Karpas-422 (cell line): Measurements from ENCODE around the gene ASPHD1. TPM values are rescaled to one million over a fixed set of nuclear protein-coding genes. Genes with fewer than 3 reads are reported as not detected.

Source experiments
- DNase-seq: peaks from one replicate; pipeline ENCODE4 v3.0.0-alpha.2; 2015
- H2AFZ ChIP-seq: fragments of 200-600 bp; sonication (generic); 2 replicates; pipeline ENCODE4 v1.6.1; 2014; ENCODE audit warnings: antibody characterized with exemption, low read length, mixed read lengths
- H3K27ac ChIP-seq: fragments of 200-600 bp; sonication (generic); 2 replicates; pipeline ENCODE4 v1.5.1; 2014; ENCODE audit warnings: mild to moderate bottlenecking, low read length, moderate library complexity
- H3K27me3 ChIP-seq: fragments of 200-600 bp; sonication (generic); 2 replicates; pipeline ENCODE4 v1.6.1; 2014; ENCODE audit warnings: low read length, mixed read lengths
- H3K36me3 ChIP-seq: fragments of 200-600 bp; sonication (generic); 2 replicates; pipeline ENCODE4 v1.6.1; 2014; ENCODE audit warnings: low read length, mixed read lengths; ENCODE audit not compliant: insufficient read depth
- H3K4me1 ChIP-seq: fragments of 200-600 bp; sonication (generic); 2 replicates; pipeline ENCODE4 v1.6.1; 2014; ENCODE audit warnings: mild to moderate bottlenecking, low read length, mixed read lengths
- H3K4me2 ChIP-seq: fragments of 200-600 bp; sonication (generic); 2 replicates; pipeline ENCODE4 v1.6.1; 2014; ENCODE audit warnings: low read length, low read depth, mild to moderate bottlenecking; ENCODE audit not compliant: poor library complexity, severe bottlenecking
- H3K4me3 ChIP-seq: fragments of 200-600 bp; sonication (generic); 2 replicates; pipeline ENCODE4 v1.5.1; 2014; ENCODE audit warnings: mild to moderate bottlenecking, antibody characterized with exemption, low read length, mixed read lengths
- H3K79me2 ChIP-seq: fragments of 200-600 bp; sonication (generic); 2 replicates; pipeline ENCODE4 v1.6.1; 2014; ENCODE audit warnings: mild to moderate bottlenecking, low read length, mixed read lengths
- H3K9ac ChIP-seq: fragments of 200-600 bp; sonication (generic); 2 replicates; pipeline ENCODE4 v1.6.0; 2014; ENCODE audit warnings: low read length
- H3K9me2 ChIP-seq: fragments of 200-600 bp; sonication (generic), shearing (Covaris generic); replicated peaks from 2 replicates; pipeline ENCODE4 v1.6.0; 2014; ENCODE audit warnings: mild to moderate bottlenecking, low read length, moderate library complexity; ENCODE audit not compliant: insufficient read depth
- H3K9me3 ChIP-seq: fragments of 300-700, 200-600 bp; sonication (generic); 2 replicates; pipeline ENCODE4 v1.6.1; 2014; ENCODE audit warnings: low read length, mixed read lengths
- H4K20me1 ChIP-seq: fragments of 200-600 bp; sonication (generic); 2 replicates; pipeline ENCODE4 v1.6.1; 2014; ENCODE audit warnings: mild to moderate bottlenecking, antibody characterized with exemption, low read length, low read depth; ENCODE audit not compliant: insufficient read depth
- total RNA-seq: library from RNA; depleted of rRNA; stranded (reverse); fragments of >200 nt; shearing (Covaris generic); gene quantifications from 2 replicates; pipeline ENCODE4 v1.2.3, GENCODE V29; 2014; ENCODE audit warnings: low replicate concordance; rRNA removed

ASPHD1 gene
- total RNA-seq, 1 experiment from 2014 or later, result 0.19 TPM

- Histone ChIP-seq H3K9me3 (no peaks in the 10 kb centered on the region; the same call in 1 of the 2 replicates), H2AFZ (no peak overlapping the region), H3K79me2 (no peaks in the 10 kb centered on the region), H3K27ac (no peak overlapping the region), H3K4me3 (no peak overlapping the region), H3K9ac (no peak overlapping the region), H3K27me3 (no peaks in the 10 kb centered on the region), H3K36me3 (no peaks in the 10 kb centered on the region), H3K4me1 (peaks cover 6% of the 10 kb centered on the region), H3K4me2 (no peak overlapping the region), H3K9me2 (no peaks in the 10 kb centered on the region), H4K20me1 (no peaks in the 10 kb centered on the region)
- DNase-seq, result no peak
Measured at GRCh38 chr16:29951625-29952365, 51.5 kb downstream of the ASPHD1 start.

Other genes with a start within 250 kb of the ASPHD1 start
- 0.63 and 1.0 TPM in 2 replicates for gene SPN, start 237.2 kb upstream of the ASPHD1 start, total RNA-seq
- 39.6 and 45.8 TPM in 2 replicates for gene QPRT, start 221.3 kb upstream of the ASPHD1 start, total RNA-seq
- gene C16orf54, start 154.5 kb upstream of the ASPHD1 start, total RNA-seq, result 0.86 and 2.5 TPM in 2 replicates
- not detected in 2 replicates for gene ZG16, start 122.2 kb upstream of the ASPHD1 start, total RNA-seq
- 75.4 and 105 TPM in 2 replicates for gene KIF22, start 109.7 kb upstream of the ASPHD1 start, total RNA-seq
- 118 and 320 TPM in 2 replicates for gene MAZ, start 94.0 kb upstream of the ASPHD1 start, total RNA-seq
- 0.87 and 3.5 TPM in 2 replicates for gene PRRT2, start 88.3 kb upstream of the ASPHD1 start, total RNA-seq
- 25.4 and 69.2 TPM in 2 replicates for gene PAGR1, start 84.3 kb upstream of the ASPHD1 start, total RNA-seq
- gene MVP, start 80.0 kb upstream of the ASPHD1 start, total RNA-seq, result 7.8 and 25.7 TPM in 2 replicates
- 48.1 and 57.4 TPM in 2 replicates for gene CDIPT, start 37.3 kb upstream of the ASPHD1 start, total RNA-seq
- gene SEZ6L2, start 938 bp upstream of the ASPHD1 start, total RNA-seq, result 0.04 TPM in 1 of 2 replicates, not detected in the other
- gene KCTD13, start 25.7 kb downstream of the ASPHD1 start, total RNA-seq, result 14.2 and 52.9 TPM in 2 replicates
- 120 and 128 TPM in 2 replicates for gene TMEM219, start 61.6 kb downstream of the ASPHD1 start, total RNA-seq
- 21.5 and 30.7 TPM in 2 replicates for gene TAOK2, start 73.4 kb downstream of the ASPHD1 start, total RNA-seq
- gene HIRIP3, start 95.1 kb downstream of the ASPHD1 start, total RNA-seq, result 9.6 and 22.1 TPM in 2 replicates
- 67.7 and 94.0 TPM in 2 replicates for gene INO80E, start 95.8 kb downstream of the ASPHD1 start, total RNA-seq
- not detected in 2 replicates for gene DOC2A, start 110.5 kb downstream of the ASPHD1 start, total RNA-seq
- not detected in 2 replicates for gene C16orf92, start 122.7 kb downstream of the ASPHD1 start, total RNA-seq
- gene TLCD3B, start 130.8 kb downstream of the ASPHD1 start, total RNA-seq, result 1.0 TPM in 1 of 2 replicates, not detected in the other
- 1,486 and 1,797 TPM in 2 replicates for gene ALDOA, start 165.3 kb downstream of the ASPHD1 start, total RNA-seq
- 103 and 154 TPM in 2 replicates for gene PPP4C, start 175.5 kb downstream of the ASPHD1 start, total RNA-seq
- gene TBX6, start 191.4 kb downstream of the ASPHD1 start, total RNA-seq, result 1.8 and 2.1 TPM in 2 replicates
- 62.1 and 93.0 TPM in 2 replicates for gene YPEL3, start 195.7 kb downstream of the ASPHD1 start, total RNA-seq
- 2.1 and 3.3 TPM in 2 replicates for gene GDPD3, start 213.0 kb downstream of the ASPHD1 start, total RNA-seq
- gene MAPK3, start 222.7 kb downstream of the ASPHD1 start, total RNA-seq, result 29.9 and 55.6 TPM in 2 replicates